Hematopoietic multipotent progenitor cell (in vitro differentiated cells): ENCODE data around the gene SHC4. TPM values are rescaled to one million over a fixed set of nuclear protein-coding genes. Genes with fewer than 3 reads are reported as not detected.
A peak's percentile ranks its signal among the peaks of the same experiment; 100 is the strongest.
"Not testable (repeated sequence)": the region's sequence is repeated elsewhere in the genome, so short reads cannot be mapped to it uniquely, and the experiment has no call there.

Source experiments
- DNase-seq, 3 donors: peaks; one replicate each; pipeline ENCODE4 v3.0.0-alpha.2; 2011 to 2015; ENCODE audit warnings: low read depth in 2 of 3, low spot score in 2 of 3
- total RNA-seq: library from RNA; depleted of rRNA; stranded (reverse); fragments of >200 nt; gene quantifications from one replicate; pipeline ENCODE4 v1.2.3, GENCODE V29; 2012

SHC4 gene
- total RNA-seq, 1 donor: 0.81 TPM

DNA sequence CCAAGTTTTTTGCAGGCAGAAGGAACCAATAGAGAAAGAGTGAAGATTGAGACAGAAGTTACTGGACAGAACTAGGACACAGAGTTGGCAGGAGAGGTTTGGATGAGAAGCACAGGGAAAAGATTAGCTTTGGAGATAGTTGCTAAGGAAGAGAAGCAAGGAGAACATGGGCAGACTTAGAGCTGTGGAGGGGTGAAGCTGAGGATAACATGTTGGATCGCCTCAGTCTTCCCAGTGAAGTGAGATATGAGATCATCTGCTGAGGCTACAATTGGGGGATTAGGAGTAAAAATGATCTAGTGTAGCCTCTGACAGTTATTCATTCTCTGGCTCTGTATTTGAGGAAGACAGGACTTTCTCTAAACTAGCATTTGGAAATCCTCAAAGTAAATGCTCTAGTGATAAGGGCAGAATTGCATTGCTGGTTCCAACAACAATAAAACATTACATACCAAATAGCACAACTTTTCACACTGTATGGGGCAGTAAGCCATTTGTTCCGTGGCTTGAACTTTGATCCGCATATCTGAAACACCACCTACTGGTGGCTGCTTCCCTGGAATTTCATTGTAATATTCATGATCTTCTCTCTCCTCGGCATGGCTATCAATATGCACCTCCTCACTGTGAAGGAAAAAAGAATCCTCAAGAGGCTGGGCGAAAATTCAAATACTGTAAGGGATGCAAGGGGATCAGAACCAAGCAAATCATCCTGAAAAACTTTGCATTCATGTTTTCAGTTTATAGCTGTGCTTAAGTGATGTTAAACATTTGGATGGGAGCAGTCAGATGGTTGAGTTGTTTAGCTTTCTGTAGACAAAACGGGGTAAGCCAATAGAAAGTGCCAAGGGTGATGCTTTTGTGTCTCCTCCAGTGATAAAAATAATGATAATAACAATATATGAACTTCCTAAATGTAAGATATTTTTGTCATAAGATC lies 107.9 kb downstream of the SHC4 start:
- peak in 1 of 3 donors; percentile 16 for DNase-seq

- DNase-seq: not testable (repeated sequence)
Measured at GRCh38 chr15:48854434-48854833, 109.3 kb downstream of the SHC4 start.

- DNase-seq: no peak
Measured at GRCh38 chr15:48851956-48852355, 111.8 kb downstream of the SHC4 start.

DNA sequence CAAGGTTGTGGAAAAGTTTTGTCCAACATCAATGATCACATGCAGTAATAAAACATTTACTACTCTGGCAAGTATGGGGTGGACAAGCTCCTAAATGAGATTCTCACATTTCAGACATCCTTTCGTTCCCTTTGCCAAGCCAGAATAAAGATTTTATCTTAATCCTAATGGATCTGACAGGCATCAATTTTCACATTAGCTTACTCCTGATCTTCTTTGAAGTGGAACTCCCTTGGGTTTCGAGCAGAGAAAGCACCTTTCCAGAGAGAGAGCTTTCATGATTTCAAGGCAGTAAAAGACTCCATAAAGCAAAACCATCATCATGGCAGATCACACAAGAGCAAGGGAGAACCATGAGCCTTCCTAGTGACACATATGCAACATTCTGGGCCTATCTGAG lies 113.1 kb downstream of the SHC4 start:
- DNase-seq: no peak

DNA sequence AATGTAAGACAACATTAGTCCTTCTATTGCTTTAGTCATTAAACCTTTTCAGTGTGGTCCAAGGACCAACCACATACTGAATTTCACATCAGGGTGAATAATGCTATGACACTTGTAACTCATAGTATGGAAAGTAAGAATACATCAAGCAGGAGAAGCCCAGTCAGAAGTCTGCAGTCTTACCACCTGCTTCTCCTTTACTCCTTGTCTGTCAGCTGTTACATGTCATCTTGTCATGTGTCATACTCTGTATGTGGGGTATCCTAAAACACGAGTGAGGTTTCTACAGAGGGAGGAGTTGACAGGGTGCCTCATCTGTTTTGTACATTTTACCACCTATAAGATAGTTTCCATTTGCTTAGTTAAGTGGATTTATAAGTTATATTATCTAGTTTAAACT lies 118.6 kb downstream of the SHC4 start:
- DNase-seq: no peak

- no peak for DNase-seq
Measured at GRCh38 chr15:48842501-48842900, 121.2 kb downstream of the SHC4 start.

GRCh38 chr15:48834756-48835155 lies 129.0 kb downstream of the SHC4 start:
- DNase-seq: no peak

DNA sequence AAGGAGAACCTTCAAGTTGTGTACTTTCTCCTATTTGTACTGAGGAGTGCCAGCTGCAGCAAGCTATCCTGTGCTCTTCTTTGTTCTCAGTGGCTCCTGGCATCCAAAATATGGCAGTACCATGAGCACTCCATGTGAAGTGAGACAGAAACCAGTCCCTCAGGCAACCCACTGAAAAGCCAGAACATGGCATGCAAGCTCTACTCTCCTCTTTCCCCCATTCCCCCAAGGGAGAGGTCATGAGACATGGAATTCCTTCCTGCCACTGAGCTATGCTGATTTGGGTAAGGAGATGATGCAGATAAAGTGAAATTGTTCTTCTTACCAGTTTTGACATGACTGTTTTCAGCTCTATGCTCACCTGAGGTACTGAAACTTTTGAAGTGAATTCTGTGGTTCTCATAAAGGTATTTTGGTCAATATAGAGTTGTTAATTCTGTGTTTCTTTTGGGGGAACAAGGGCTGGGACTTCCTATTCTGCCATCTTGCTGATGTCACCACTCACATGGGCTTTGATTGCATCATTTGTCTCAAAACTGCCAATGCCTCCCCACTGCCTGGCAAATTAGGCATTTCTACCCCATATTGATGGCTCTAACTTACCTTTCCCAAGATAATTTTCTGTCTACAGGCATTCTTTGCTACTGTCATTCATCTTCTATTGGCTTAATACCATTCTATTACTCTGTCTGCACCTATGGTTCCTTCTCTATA lies 130.0 kb downstream of the SHC4 start:
- DNase-seq: no peak

DNA sequence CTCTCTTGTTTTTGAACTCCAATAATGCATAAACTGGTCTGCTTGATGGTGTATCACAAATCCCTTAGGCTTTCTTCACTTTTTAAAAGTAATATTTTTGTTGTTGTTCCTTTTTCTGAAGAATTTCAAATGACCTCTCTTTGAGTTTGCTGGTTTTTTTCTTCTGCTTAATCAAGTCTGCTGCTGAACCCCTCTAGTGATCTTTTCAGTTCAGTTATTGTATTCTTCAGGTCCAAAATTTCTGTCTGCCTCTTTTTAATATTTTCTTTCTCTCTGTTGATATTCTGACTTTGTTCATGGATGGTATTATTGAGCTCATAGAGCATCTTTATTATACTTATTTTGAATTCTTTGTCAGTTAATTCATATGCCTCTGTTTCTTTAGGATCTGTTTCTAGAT lies 131.1 kb downstream of the SHC4 start:
- no peak for DNase-seq

- no peak for DNase-seq
Measured at GRCh38 chr15:48828906-48829305, 134.8 kb downstream of the SHC4 start.

DNA sequence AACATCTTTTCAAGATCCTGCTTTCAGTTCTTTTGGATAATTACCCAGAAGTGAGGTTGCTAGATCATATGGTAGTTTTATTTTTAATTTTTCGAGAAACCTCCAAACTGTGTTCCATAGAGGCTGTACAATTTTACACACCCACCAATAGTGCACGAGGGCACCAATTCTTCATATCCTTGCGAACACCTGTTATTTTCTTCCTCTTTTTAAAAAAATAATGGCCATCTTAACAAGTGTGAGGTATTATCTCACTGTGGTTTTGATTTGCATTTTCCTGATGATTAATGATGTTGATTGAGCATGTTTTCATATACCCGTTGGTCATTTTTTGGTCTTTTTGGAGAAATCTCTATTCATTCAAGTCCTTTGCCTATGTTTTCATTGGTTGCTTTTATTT lies 135.2 kb downstream of the SHC4 start:
- peak in 2 of 3 donors; percentile 7 to 50 for DNase-seq

DNA sequence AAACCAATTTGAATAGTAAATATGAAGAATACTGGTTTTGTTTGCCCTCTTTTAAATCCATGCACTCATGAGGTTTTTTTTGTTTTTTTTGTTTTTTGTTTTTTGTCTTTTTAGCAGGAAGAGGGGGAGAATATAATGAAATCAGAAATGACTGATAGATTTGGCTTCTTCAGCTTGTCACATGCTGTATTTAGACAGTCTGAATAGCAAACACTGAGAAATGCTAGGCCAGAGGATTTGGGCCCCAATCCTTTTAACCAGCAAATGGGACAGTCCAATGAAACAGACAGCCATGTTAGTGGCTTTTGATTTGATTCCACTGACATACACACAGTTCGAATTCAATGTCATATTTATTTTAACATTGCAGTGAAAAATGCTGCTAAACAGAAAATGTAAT lies 138.6 kb downstream of the SHC4 start:
- DNase-seq: no peak

GRCh38 chr15:48823706-48824105 lies 140.0 kb downstream of the SHC4 start:
- DNase-seq: no peak

GRCh38 chr15:48823237-48823636 lies 140.5 kb downstream of the SHC4 start:
- DNase-seq: no peak

DNA sequence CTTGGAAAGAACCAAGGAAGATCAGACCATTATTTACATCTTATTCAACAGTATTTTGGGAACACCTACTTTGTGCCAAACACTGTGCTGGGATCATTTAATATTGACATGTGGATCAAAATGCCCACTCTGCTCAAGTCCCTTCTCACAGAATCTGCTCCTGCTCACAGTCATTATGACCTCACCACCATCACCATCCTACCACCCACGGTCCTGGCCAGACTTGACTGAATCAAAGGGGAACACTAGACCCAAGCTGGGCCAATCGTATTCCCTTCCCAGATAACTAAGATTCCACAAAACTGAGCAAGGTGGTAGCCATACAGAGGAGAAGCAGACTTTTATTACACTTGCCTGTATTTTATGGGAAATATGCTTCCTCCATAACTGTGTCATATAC lies 149.4 kb downstream of the SHC4 start:
- DNase-seq: no peak

- DNase-seq: no peak
Measured at GRCh38 chr15:48811325-48811958, 152.3 kb downstream of the SHC4 start.

- DNase-seq: peak; percentile 88 to 100 (median 99)
Measured at GRCh38 chr15:48810414-48811324, 153.1 kb downstream of the SHC4 start, which contains the start of gene CEP152. TSS of gene CEP152 (minus strand) at chr15:48811069. CDS start at chr15:48805649, 5,420 bp downstream.

DNA sequence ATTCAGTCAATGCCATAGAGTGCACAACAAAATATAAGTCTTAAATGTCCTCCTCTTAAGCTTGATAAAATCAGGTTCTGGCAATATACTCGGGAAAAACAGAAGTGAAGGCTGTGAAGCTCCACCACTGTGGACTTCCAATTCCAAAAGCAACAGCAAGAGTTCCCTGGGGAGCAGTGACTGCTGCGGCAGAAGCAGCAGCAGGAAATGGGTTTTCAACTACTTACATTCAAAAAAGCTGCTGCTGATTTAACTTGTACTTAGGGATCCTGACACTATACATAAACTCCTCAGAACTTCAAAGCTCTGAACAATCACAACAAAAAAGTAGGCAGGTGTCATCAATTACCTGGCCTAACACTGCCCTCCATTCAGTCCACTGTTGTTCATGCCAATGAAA lies 157.6 kb downstream of the SHC4 start:
- no peak for DNase-seq

- DNase-seq: no peak
Measured at GRCh38 chr15:48805591-48805990, 158.1 kb downstream of the SHC4 start.

DNA sequence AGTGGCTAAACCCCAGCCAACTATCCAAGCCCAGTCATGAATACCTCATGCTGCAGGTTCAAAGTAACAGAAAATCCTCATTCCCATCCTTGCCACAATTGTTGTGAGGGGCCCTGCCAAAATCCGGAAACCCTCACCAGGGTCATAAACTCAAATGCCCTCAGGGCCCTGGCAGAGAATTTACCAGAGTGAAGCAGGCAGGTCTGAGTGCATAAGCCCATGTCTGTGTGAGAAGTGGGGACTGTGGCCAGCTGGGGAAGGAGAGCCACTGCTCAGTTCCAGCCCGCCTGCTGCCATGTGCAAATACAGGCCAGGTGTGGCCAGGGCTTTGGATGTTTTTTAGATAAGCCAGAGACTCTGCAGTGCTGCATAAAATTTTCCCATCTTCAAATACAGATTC lies 159.8 kb downstream of the SHC4 start:
- DNase-seq: no peak
